ENCODE measurements around the gene SCAI.

DNA sequence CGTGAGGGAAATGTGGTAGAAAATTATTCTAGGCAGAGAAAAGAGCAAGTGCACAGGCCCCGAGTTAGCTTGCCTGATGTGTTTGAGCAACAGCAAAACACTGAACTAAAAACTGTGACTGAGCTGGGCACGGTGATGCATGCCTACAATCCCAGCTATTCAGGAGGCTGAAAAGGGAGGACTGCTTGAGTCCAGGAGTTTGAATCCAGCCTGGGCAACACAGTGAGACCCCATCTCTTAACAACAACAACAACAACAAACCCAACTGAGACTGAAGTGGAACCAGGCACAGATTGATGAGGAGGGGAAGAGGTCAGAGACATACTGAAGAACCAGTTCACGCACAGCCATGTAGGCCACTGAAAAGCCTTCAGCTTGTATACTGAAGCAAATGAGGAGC, 42.5 kb downstream of the SCAI start:
- TF ChIP-seq, protein P1, sequence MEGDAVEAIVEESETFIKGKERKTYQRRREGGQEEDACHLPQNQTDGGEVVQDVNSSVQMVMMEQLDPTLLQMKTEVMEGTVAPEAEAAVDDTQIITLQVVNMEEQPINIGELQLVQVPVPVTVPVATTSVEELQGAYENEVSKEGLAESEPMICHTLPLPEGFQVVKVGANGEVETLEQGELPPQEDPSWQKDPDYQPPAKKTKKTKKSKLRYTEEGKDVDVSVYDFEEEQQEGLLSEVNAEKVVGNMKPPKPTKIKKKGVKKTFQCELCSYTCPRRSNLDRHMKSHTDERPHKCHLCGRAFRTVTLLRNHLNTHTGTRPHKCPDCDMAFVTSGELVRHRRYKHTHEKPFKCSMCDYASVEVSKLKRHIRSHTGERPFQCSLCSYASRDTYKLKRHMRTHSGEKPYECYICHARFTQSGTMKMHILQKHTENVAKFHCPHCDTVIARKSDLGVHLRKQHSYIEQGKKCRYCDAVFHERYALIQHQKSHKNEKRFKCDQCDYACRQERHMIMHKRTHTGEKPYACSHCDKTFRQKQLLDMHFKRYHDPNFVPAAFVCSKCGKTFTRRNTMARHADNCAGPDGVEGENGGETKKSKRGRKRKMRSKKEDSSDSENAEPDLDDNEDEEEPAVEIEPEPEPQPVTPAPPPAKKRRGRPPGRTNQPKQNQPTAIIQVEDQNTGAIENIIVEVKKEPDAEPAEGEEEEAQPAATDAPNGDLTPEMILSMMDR (conservative IDR thresholded peaks at IDR 0.05 in 1 of 2, IDR thresholded peaks at IDR 0.05 in 1 of 2; ENCODE audit: low read depth in 1 of 2, low read length in 2 of 2), result no peak
- no peak for TF ChIP-seq EZH2 (IDR thresholded peaks at IDR 0.05; ENCODE audit: low read length, missing control alignments)
